Epithelial cell of esophagus (primary cell): ENCODE measurements around the gene OCA2.

ENCODE experiments used
- DNase-seq: peaks from one replicate; pipeline ENCODE4 v3.0.0; 2010; ENCODE audit warnings: low read depth
- H3K4me3 ChIP-seq: 2 replicates; pipeline ENCODE4 v1.5.1; 2011; ENCODE audit warnings: mild to moderate bottlenecking, low read length, control low read depth
- TF ChIP-seq, protein P1 (sequence below): IDR thresholded peaks from 2 replicates; pipeline ENCODE4 v1.5.1; 2011; ENCODE audit warnings: low read depth, mild to moderate bottlenecking, low read length, control low read depth, inconsistent platforms; ENCODE audit not compliant: insufficient read depth; ENCODE audit errors: missing control alignments

The OCA2 gene

DNA sequence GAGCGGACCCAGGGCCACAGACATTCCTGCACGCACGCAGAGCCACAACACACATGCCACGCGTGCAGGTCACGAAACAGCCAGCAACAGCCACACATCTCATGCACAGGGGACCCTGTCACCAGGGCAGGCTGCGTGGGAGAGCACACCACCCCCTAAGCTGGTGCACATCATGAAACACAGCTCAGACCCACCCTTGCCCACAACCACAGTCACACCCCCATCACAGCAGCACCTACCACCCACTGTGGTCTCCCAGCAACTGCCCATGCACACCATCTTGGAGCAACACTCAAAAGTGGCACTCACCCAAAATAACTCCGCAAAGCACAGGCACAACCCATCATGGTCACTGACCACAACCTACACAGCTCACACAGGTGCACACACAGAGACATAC lies 75.7 kb downstream of the OCA2 start:
- DNase-seq, result no peak
- TF ChIP-seq, protein P1, sequence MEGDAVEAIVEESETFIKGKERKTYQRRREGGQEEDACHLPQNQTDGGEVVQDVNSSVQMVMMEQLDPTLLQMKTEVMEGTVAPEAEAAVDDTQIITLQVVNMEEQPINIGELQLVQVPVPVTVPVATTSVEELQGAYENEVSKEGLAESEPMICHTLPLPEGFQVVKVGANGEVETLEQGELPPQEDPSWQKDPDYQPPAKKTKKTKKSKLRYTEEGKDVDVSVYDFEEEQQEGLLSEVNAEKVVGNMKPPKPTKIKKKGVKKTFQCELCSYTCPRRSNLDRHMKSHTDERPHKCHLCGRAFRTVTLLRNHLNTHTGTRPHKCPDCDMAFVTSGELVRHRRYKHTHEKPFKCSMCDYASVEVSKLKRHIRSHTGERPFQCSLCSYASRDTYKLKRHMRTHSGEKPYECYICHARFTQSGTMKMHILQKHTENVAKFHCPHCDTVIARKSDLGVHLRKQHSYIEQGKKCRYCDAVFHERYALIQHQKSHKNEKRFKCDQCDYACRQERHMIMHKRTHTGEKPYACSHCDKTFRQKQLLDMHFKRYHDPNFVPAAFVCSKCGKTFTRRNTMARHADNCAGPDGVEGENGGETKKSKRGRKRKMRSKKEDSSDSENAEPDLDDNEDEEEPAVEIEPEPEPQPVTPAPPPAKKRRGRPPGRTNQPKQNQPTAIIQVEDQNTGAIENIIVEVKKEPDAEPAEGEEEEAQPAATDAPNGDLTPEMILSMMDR, result no peak
- no peak overlapping the region for H3K4me3 ChIP-seq

DNA sequence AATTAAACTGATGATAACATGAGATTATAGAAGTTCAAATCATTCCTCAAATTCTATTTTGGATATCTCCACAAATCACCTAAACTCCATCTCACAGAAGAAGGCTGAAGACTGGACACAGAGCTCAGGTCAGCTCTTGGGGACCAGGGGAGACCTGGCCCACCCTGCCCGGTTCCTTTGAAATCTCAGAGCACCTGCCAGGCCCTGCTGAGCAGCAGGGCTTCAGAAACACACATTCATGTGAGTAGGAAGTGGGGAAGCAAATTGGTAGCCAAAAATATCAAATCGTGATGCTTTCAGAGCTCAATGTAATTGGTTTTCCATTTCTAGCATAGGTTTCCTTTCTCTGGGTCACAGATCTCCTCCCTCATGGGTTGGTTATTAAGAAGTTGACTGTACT lies 76.2 kb downstream of the OCA2 start:
- no peak overlapping the region for H3K4me3 ChIP-seq
- TF ChIP-seq, protein P1, result no peak
- DNase-seq, result no peak

DNA sequence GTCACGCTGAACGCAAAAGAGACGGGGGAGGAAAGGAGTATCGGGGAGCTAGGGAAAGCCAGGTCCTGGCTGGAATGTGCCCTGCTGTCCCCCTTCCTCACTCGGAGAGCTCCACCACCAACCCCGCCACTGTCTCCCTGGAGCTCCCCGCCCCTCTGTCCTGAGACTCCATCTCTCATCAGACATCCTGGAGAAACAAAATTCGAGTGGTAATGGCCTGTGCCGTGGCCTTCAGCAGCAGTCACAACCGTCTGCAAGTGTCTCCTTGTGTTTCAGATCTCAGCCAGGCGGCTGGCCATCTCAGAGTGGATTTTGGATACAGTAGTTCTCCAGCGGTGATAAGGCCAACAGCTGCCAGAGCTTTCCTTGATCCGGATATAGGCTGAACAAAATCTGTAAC lies 76.9 kb downstream of the OCA2 start:
- TF ChIP-seq, protein P1, result no peak
- DNase-seq, result no peak
- no peak overlapping the region for H3K4me3 ChIP-seq

DNA sequence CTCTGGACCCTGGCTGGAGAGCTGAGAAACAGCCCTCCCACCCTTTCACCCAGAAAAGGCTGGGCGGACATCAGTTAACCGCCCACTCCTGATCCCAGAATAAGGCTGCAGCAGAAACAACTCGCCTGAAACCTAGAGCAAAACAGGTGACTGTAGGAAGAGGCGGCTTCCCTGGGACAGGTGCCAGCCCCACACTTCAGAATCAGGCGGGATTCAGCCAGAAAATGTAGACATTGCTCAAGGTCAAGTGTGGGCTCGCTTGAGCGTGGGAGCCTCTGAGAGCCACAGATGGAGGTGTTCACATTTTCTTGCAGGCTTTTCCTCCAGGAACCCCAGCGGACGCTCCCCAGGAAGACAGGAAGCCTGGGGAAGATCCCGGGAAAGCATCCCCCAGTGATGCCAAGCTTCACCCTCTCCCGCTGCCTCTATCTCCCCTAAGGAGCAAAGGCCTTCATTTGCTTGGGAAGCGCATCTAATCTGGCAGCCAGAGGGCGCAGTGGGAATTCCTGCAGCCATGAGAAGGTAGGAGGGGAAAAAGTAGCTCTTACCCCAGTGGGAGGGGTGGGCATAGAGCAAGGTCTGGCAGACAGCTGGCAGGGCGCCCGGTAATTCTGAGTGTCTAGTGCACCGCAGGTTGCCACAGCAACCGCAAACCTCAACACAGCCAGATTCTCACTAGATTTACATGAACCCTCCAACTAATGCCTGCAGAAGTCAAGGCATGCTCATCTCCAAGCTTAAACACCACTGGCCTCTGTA lies 77.7 kb downstream of the OCA2 start:
- H3K4me3 ChIP-seq, result no peak overlapping the region
- peak; percentile 9 for DNase-seq
- TF ChIP-seq, protein P1, result peak; percentile 30

DNA sequence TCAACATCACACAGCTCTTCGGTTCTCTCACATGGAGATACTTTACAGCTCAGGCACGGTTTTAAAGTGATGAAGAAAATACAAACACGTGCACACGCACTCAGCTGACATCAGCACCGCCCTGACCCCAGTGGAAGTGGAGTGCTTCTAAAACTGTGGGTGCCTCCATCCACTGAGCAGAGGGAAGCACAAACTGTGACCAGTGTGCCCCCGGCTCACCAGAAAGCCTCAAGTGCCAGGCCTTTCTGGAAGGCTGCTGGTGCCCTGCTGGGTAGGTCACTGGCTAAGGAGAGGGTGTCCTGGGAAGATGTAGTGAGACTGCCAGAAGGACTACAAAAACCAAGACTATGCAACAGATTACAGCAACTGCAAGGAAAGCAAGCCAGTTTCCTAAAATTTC lies 78.5 kb downstream of the OCA2 start:
- no peak for DNase-seq
- no peak overlapping the region for H3K4me3 ChIP-seq
- TF ChIP-seq, protein P1, result no peak

DNA sequence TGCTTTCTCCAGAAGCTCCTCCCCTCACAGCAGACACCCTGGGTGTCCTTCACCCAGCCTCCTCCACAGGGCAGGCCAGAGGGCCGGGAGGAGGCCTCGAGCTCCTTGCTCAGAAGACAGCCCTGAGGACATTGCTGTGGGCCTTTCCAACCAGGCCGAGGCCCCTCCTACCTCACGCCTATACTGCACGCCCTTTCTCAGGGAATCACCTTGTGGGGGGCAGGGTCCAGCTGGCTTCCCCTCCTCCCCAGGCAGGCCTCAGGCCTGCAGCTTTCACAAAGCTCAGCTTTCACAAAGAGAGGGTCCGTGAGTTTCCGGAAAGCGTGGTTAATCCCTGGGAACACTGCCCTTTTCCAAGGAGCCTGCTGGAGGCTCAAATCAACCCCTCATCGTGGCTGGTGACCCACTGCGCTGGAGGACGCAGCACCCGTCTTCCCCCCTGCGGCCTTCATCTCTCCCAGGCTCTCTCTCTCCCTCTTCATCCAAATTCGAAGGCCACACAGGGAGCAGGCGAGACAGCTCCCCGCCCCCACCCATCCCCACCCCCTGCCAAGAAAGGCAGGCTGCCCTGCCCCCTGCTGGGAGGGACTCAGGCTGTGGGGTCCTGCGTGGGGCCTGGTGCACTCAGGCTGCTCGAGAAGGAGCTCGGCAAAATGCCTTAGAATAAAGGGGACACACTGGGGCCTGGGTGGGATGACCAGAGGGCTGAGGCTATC lies 79.4 kb downstream of the OCA2 start:
- H3K4me3 ChIP-seq, result no peak overlapping the region
- DNase-seq, result no peak
- TF ChIP-seq, protein P1, result no peak
